NCI-H526 treated with DMSO at 0.1 percent for 48 hours (cell line): ENCODE results near the gene KLK10.
A peak's percentile ranks its signal among the peaks of the same experiment; 100 is the strongest.

Experiments
- DNase-seq: peaks from one replicate; lab custom pipeline; 2025; lab: John Stamatoyannopoulos, UW

KLK10 gene

GRCh38 chr19:51025809-51026553, 6.5 kb upstream of the KLK10 start:
- no peak for DNase-seq

GRCh38 chr19:51025401-51025800, 5.9 kb upstream of the KLK10 start:
- DNase-seq = no peak

GRCh38 chr19:51024924-51025323, 5.4 kb upstream of the KLK10 start:
- no peak for DNase-seq

DNA sequence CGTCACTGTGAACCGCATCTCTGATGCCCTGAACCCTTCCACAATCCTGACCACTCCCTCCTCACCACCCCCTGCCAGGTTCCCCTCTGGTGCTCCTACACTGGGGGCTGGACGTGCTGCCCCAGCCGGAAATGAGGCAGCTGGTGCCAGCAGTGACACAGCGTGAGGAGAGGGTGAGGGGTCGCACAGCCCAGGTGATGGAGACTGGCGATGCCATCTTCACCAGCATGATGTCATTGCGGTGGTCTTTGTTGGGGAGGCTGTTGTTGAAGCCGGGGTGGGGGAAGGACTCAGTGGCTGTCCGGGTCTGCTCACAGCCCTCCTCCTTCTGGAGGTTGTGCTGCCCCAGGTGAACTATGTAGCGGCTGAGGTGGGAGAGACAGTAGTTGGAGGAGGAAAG, 4.4 kb upstream of the KLK10 start:
- DNase-seq = no peak

- no peak for DNase-seq
Measured at GRCh38 chr19:51022526-51022925, 3.0 kb upstream of the KLK10 start.

- DNase-seq = peak; percentile 81
Measured at GRCh38 chr19:51020988-51021651, 1.6 kb upstream of the KLK10 start.

- DNase-seq = no peak
Measured at GRCh38 chr19:51018745-51019543, 565 bp downstream of the KLK10 start.

DNA sequence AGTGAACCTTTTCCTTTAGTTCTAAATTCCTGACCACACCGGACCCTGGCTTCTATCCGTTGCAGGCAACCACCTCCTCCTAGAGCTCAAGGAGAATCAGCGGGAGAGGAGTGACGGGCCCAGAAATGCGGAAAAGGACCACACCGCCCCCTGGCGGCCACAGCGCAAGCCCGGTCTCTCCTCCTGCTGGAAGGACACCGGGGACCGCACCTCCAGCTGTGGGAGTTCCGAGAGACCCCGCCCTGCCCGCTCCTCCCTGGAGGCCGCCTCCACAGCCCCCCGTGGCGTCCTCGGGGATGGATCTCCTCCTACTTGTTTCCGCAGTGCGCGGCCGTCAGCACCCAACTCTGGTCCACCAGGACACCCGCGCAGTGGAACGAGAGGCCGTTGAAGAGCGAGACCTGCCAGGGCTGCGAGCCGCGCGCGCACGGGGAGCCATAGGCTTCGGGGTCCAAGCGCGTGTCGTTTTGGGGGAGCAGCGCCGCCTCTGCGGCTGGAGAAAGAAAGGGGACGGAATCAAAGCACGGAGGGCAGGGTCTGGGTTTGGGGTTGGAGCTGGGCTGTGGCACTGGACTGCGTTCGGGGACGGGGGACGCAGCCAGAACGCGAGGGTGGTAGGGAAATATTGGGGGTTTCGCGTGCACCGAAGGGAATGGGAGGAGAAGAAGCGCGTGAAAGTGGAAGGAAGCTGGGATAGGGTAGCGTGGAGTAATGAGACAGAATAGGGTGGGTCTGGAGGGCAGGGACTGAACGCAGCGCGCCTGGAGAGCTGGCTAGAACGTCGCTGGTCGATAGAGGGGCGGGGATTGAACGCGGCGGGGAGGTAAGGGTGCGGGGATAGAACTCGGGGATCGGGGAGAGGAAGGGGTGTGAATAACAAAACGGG, 2.5 kb downstream of the KLK10 start:
- DNase-seq = peak; percentile 57

GRCh38 chr19:51015691-51016267, 3.7 kb downstream of the KLK10 start:
- DNase-seq = no peak

DNA sequence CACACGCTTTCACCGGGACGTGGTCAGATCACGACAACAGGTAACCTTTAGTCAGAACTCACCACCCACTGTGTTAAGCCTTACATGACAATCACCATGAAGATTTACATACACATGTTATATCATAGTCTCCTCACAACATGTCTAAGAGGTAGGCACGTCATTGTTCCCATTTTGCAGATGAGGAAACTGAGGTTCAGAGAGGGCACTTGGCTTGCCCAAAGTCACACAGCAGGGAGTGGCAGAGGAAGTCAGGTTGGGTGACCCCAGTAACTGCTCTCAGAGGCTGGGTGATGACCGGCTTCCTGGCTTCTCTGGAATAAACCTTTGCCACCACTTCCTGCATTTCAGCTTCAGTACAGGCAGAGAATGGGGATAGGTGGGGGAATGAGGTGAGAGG, 5.3 kb downstream of the KLK10 start:
- no peak for DNase-seq

GRCh38 chr19:51012661-51013190, 6.8 kb downstream of the KLK10 start:
- DNase-seq = no peak

- no peak for DNase-seq
Measured at GRCh38 chr19:51010066-51010795, 9.3 kb downstream of the KLK10 start.

- DNase-seq = no peak
Measured at GRCh38 chr19:51009061-51009891, 10.2 kb downstream of the KLK10 start.

GRCh38 chr19:51007488-51007887, 12.0 kb downstream of the KLK10 start:
- no peak for DNase-seq

DNA sequence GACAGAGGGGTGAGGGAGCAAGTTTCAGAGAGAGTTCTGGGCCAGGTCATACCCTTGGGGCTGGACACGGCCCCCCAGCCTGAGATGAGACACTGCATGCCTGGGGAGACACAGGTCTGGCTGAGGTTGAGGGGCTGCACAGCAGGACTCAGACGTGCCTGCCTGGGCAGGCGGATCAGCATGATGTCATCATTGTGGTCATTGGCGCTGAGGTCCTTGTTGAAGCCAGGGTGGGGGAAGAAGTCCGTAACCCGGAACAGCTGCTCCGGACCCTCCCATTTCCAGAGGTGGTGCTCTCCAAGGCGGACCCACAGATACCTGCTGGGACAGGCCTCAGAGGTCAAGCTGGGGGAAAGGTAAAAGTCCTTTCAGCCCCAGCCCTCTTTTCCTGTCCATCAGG, 13.1 kb downstream of the KLK10 start:
- no peak for DNase-seq

GRCh38 chr19:51005248-51005647, 14.3 kb downstream of the KLK10 start:
- DNase-seq = no peak

DNA sequence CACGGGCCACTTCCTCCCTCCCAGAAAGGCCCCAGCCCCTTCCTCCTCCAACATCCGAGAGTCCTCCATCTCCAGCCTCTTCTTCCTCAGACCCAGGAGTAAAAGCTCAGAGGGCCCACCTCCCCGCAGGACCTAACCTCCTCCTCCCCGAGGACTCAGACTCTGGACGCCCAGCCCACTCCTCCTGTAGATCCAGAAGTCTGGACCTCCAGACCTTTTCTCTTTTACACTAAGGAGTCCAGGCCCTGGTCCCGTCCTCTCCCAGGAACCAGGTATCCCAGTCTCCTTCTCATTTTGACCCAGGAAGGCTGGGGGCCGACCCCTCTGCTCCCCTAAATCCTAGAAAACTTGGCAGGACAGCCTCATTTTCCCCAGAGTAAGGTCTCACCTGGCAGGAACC, 16.2 kb downstream of the KLK10 start:
- no peak for DNase-seq

DNA sequence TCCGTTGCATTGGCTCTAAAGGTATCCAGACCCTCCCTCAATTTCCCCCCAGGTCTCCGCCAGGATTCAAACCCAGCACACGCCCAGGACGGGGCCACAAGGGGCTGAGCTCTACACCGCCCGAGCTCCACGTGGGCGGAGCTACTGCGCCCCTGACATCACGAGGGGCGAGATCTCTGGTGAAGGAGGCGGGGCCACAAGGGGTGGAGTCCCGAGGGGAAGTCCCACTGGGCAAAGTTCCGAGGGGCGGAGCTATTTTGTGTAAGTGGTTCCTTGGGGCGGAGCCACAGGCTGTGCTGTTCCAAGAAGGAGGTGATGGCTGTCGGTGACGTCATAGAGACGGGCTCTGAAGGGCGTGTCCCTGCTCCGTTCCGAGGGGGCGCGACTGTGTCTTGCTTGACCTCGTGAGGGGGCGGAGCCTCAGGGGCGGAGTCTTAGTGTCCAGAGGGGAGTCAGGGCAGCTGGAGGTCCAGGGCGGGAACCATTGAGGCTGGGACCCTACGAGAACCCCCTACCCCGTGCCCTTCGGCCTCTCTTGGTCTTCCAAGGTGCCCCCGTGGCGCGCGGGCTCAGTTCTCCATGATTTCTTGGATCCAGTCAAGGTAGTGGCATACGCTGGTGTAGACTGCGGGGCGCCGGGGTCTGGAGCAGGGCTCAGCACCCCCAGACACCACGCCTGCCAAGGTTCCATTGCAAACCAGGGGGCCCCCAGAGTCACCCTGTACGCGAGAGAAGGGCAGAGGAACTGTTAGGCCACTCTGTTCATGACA, 16.8 kb downstream of the KLK10 start:
- no peak for DNase-seq

GRCh38 chr19:51002089-51002532, 17.4 kb downstream of the KLK10 start:
- DNase-seq = no peak
